ENCODE measurements around the gene ANKRD66. TPM values are rescaled to one million over a fixed set of nuclear protein-coding genes. Genes with fewer than 3 reads are reported as not detected.
"Not testable (repeated sequence)": the region's sequence is repeated elsewhere in the genome, so short reads cannot be mapped to it uniquely, and the experiment has no call there.

Gene ANKRD66
- total and polyA plus RNA-seq, 3 donors from 2014 or later, result 0.83 TPM; not detected in 2

GRCh38 chr6:46758960-46759753 is 12.4 kb downstream of the ANKRD66 start:
- H3K4me3 ChIP-seq, result no peak overlapping the region
- DNase-seq, result no peak
- TF ChIP-seq CTCF (IDR thresholded peaks at IDR 0.05), result no peak
- TF ChIP-seq POLR2A (IDR thresholded peaks at IDR 0.05), result no peak
- H3K27ac ChIP-seq, result no peak overlapping the region
- H3K9me3 ChIP-seq, result no peaks in the 10 kb centered on the region
- H3K27me3 ChIP-seq, result no peaks in the 10 kb centered on the region
- no peaks in the 10 kb centered on the region for H3K4me1 ChIP-seq
- H3K36me3 ChIP-seq (ENCODE audit: low read depth, missing control alignments), result no peaks in the 10 kb centered on the region
- 95% methylated on average over 4 of the region's 4 CpGs for WGBS, 2 donors
- intact Hi-C loops (cut with DNase I; ENCODE audit: low total_unique reads), result no loop called here

GRCh38 chr6:46760925-46761324 is 14.2 kb downstream of the ANKRD66 start:
- TF ChIP-seq CTCF (IDR thresholded peaks at IDR 0.05) (no peak), POLR2A (IDR thresholded peaks at IDR 0.05) (no peak)
- H3K4me1 ChIP-seq, result no peaks in the 10 kb centered on the region
- DNase-seq, result no peak
- no peak overlapping the region for H3K4me3 ChIP-seq
- no peak overlapping the region for H3K27ac ChIP-seq
- intact Hi-C loops (cut with DNase I; ENCODE audit: low total_unique reads), result no loop called here
- no peaks in the 10 kb centered on the region for H3K36me3 ChIP-seq (ENCODE audit: low read depth, missing control alignments)
- WGBS, 2 donors, result 87 to 90% methylated on average over 3 of the region's 3 CpGs
- no peaks in the 10 kb centered on the region for H3K9me3 ChIP-seq
- H3K27me3 ChIP-seq, result no peaks in the 10 kb centered on the region

- Histone ChIP-seq H3K27me3 (no peaks in the 10 kb centered on the region), H3K36me3 (ENCODE audit: low read depth, missing control alignments) (no peaks in the 10 kb centered on the region), H3K4me1 (no peaks in the 10 kb centered on the region), H3K9me3 (no peaks in the 10 kb centered on the region), H3K27ac (no peak overlapping the region), H3K4me3 (no peak overlapping the region)
- 66 to 67% methylated on average over 2 of the region's 2 CpGs for WGBS, 2 donors
- TF ChIP-seq POLR2A (IDR thresholded peaks at IDR 0.05), result no peak
- no peak for TF ChIP-seq CTCF (IDR thresholded peaks at IDR 0.05)
- DNase-seq, result no peak
- intact Hi-C loops (cut with DNase I; ENCODE audit: low total_unique reads), result no loop called here
Observed at GRCh38 chr6:46763466-46763865, 16.7 kb downstream of the ANKRD66 start.

- intact Hi-C loops (cut with DNase I; ENCODE audit: low total_unique reads); H3K9me3 ChIP-seq; H3K4me3 ChIP-seq; H3K36me3 ChIP-seq (ENCODE audit: low read depth, missing control alignments); DNase-seq; H3K4me1 ChIP-seq; H3K27ac ChIP-seq; H3K27me3 ChIP-seq: not testable (repeated sequence)
- 64 to 68% methylated on average over 10 of the region's 10 CpGs for WGBS, 2 donors
Observed at GRCh38 chr6:46764280-46764679, 17.5 kb downstream of the ANKRD66 start.

- Histone ChIP-seq H3K27ac (no peak overlapping the region), H3K27me3 (no peaks in the 10 kb centered on the region), H3K4me1 (no peaks in the 10 kb centered on the region), H3K4me3 (no peak overlapping the region), H3K9me3 (no peaks in the 10 kb centered on the region), H3K36me3 (ENCODE audit: low read depth, missing control alignments) (no peaks in the 10 kb centered on the region)
- DNase-seq, result no peak
- intact Hi-C loops (cut with DNase I; ENCODE audit: low total_unique reads), result no loop called here
- WGBS, 2 donors, result 86 to 89% methylated on average over 5 of the region's 5 CpGs
- TF ChIP-seq CTCF (IDR thresholded peaks at IDR 0.05), result no peak
- TF ChIP-seq POLR2A (IDR thresholded peaks at IDR 0.05), result no peak
Observed at GRCh38 chr6:46764961-46765360, 18.2 kb downstream of the ANKRD66 start.

All from testis (tissue), 3 donors.